Immature natural killer cell (primary cell): ENCODE data around the gene RFX1. TPM values are rescaled to one million over a fixed set of nuclear protein-coding genes. Genes with fewer than 3 reads are reported as not detected.

ENCODE experiments used
- DNase-seq, 3 donors: peaks; one replicate each; pipeline ENCODE4 v3.0.0; 2022; ENCODE audit warnings: mixed read lengths in 1 of 3
- H3K27ac Mint-ChIP-seq, 6 donors: one replicate each; pipeline ENCODE4 v1.8.0; 2020; ENCODE audit warnings: mixed read lengths in 6 of 6, mild to moderate bottlenecking in 5 of 6, inconsistent platforms in 4 of 6, moderate library complexity in 3 of 6
- H3K27me3 Mint-ChIP-seq, 3 donors: one replicate each; pipeline ENCODE4 v1.8.0; 2020 to 2021; ENCODE audit warnings: low read depth in 3 of 3, mild to moderate bottlenecking in 3 of 3, mixed read lengths in 3 of 3, moderate library complexity in 3 of 3, inconsistent platforms in 1 of 3
- H3K36me3 Mint-ChIP-seq, 3 donors: one replicate each; pipeline ENCODE4 v1.8.0; 2020; ENCODE audit warnings: mixed read lengths in 3 of 3, inconsistent platforms in 2 of 3, mild to moderate bottlenecking in 2 of 3
- H3K4me1 Mint-ChIP-seq, 2 donors: one replicate each; pipeline ENCODE4 v1.8.0; 2020; ENCODE audit warnings: inconsistent platforms in 2 of 2, mild to moderate bottlenecking in 2 of 2, mixed read lengths in 2 of 2, moderate library complexity in 1 of 2
- H3K4me3 Mint-ChIP-seq, 5 donors: one replicate each; pipeline ENCODE4 v1.8.0; 2020; ENCODE audit warnings: mild to moderate bottlenecking in 5 of 5, mixed read lengths in 5 of 5, inconsistent platforms in 3 of 5, moderate library complexity in 3 of 5
- H3K9me3 Mint-ChIP-seq, 6 donors: one replicate each; pipeline ENCODE4 v1.8.0; 2020; ENCODE audit warnings: mild to moderate bottlenecking in 6 of 6, mixed read lengths in 6 of 6, inconsistent platforms in 4 of 6, moderate library complexity in 3 of 6
- polyA plus RNA-seq, 3 donors: library from polyadenylated mRNA; unstranded; fragments of 300-500 nt; fragmentation: Illumina TruSeq; gene quantifications; one replicate each; pipeline ENCODE4 v1.2.3, GENCODE V29; 2021

RFX1 gene
- polyA plus RNA-seq, 3 donors from 2014 or later = 0.21 to 1.5 (median 0.66) TPM

DNA sequence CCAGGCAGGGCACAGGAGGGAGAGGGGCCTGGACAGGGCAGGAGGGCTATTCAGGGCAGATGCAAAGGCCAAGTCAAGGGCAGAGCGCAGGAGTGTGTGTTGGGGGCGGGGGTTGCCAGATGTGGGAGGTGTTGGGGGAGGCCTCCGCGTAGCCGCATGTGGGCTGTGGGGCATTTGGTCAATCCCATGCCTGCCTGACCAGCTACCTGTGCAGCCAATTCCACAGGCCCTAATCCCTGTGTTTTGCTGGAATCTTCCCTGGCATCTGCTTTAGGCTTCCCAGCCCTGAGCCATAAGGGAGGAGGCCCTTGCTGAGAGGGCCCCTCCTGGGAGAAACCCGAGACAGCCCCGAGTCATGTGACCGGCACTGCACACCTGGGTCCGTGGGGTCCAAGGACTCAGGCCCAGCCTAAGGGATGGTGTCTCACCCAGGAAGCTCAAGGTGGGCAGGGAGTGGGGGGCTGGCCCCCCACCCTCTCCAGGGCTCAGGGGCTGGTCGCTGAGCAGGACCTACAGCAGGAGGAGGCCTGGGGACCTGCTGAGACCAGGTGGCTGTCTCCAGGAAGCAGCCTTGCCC lies 20.3 kb downstream of the RFX1 start:
- no peak for DNase-seq
- H3K36me3 Mint-ChIP-seq = peaks cover 0 to 10% (median 6%) of the 10 kb centered on the region in 3 donors

DNA sequence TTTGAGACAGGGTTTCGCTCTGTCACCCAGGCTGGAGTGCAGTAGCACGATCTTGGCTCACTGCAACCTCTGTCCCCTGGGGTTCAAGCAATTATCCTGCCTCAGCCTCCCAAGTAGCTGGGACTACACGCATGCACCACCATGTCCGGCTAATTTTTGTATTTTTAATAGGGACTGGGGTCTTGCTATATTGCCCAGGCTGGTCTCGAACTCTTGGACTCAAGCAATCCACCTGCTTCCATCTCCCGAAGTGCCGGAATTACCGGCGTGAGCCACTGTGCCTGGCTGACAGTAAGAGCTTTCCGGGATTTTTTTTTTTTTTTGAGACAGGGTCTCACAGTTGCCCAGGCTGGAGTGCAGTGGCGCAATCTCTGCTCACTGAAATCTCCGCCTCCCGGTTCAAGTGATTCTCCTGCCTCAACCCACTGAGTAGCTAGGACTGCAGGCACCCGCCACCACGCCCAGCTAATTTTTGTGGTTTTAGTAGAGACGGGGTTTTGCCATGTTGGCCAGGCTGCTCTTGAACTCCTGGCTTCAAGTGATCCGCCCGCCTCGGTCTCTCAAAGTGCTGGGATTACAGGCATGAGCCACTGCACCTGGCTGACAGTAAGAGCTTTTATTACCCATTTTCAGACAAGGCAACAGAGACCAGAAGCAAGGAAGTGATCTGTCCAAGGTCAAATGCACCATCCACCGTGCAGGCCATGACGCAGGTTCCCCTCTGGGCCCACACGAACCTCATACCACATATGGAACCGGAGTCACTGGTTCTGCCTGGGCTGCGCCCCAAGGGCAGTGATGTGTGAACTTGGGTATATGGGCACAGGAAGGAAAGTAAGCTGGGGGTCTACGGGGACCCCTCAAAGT lies 21.0 kb downstream of the RFX1 start:
- Mint-ChIP-seq H3K4me3 (peak overlapping the region; percentile 68 to 79 (median 77)), H3K27me3 (peaks cover 6 to 10% (median 6%) of the 10 kb centered on the region in 3 donors), H3K36me3 (peaks cover 0 to 8% (median 4%) of the 10 kb centered on the region in 3 donors), H3K27ac (peak overlapping the region; percentile 96 to 100 (median 99)), H3K9me3 (no peaks in the 10 kb centered on the region), H3K4me1 (peaks cover 32 to 64% of the 10 kb centered on the region in 2 donors)
- peak; percentile 58 to 60 (median 58) for DNase-seq

More for the DNA sequence above, 20.3 kb downstream of the RFX1 start:
- Mint-ChIP-seq H3K4me3 (peak overlapping the region; percentile 73 to 79 (median 77)), H3K27me3 (peaks cover 6 to 10% (median 6%) of the 10 kb centered on the region in 3 donors), H3K4me1 (peaks cover 32 to 64% of the 10 kb centered on the region in 2 donors), H3K27ac (peak overlapping the region; percentile 96 to 100 (median 99)), H3K9me3 (no peaks in the 10 kb centered on the region)

DNA sequence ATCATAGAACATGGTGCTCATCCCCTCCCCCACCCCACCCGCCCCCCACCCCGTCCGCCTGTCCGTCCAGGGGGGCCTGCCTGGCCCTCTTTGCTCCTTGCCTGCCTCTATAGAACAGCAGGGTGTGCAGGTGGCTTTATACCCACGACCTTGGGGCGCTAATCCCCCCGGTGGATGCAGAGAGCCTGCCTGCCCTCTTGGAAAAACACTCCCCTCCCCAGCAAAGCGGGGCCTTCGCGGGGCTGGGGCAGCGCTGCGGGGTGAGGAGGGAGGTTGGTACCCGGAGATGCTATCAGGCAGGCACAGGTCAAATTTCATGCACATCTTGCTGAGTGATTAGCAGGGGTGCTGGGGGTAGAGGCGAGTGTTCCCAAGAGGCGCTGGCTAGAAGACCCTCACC lies 21.9 kb downstream of the RFX1 start:
- DNase-seq = no peak
- Mint-ChIP-seq H3K4me3 (no peak overlapping the region), H3K4me1 (peaks cover 32 to 62% of the 10 kb centered on the region in 2 donors), H3K9me3 (no peaks in the 10 kb centered on the region), H3K27me3 (peaks cover 6 to 11% (median 6%) of the 10 kb centered on the region in 3 donors), H3K27ac (peak overlapping the region; percentile 62 to 100 (median 98)), H3K36me3 (peaks cover 0 to 3% (median 0%) of the 10 kb centered on the region in 3 donors)

DNA sequence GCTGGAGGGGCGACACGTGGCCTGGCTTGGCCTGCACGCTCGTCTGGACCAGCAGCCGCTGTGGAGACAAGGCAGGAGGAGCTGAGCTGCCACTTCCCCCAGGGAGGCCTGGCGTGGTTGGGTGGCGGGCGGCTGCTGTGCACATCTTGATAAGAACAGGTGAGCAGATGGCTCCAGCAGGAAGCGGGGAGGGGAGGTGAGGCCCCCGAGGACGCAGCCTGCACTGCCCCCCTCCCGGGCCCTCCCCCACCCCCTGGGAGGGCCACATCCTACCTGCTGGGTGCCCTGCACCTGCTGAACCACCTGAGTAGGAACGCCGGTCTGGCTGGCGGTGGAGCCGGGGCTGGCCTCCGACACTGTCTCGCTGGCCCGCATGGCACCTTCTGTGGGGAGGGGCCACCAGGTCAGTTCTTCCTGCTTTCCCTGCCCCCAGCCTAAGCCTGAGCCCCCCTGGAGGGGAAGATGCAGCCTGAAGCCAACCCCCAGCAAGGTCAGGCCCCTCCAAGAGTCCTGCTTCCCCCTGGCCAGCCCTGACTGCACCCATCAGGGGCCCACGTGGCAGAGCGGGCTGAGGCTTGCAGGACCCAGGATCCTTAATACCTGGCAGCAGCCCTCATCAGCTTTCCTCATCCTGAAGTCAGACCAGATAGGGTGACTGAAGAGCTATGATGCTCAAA lies 22.8 kb downstream of the RFX1 start:
- no peaks in the 10 kb centered on the region for H3K36me3 Mint-ChIP-seq
- H3K4me3 Mint-ChIP-seq = no peak overlapping the region

DNA sequence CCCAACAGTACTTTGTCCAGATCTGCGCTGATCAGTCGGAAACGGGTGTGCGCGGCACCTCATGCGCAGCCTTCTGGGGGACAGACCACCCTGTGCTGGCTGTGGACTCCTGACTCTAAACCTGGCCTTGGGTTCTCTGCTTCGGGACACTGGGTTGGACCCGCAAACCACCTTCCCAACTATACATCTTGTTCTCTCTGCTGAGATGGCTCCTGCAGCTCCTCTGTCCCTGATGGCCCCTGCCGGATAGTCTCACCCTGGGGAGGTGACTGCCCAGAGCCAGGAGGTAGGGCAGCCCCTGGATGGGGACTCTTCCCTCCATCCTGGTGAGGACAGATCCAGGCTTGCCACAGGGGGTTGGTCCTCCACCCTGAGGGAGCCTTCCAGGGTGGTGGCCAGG lies 23.3 kb downstream of the RFX1 start:
- H3K27ac Mint-ChIP-seq = peak overlapping the region in 2 of 6 donors; percentile 50 to 76
- H3K36me3 Mint-ChIP-seq = no peaks in the 10 kb centered on the region

More for the DNA sequence above, 22.8 kb downstream of the RFX1 start:
- Mint-ChIP-seq H3K9me3 (no peaks in the 10 kb centered on the region), H3K4me1 (peaks cover 32 to 53% of the 10 kb centered on the region in 2 donors), H3K27ac (peak overlapping the region in 2 of 6 donors; percentile 28 to 49), H3K27me3 (peaks cover 4 to 9% (median 6%) of the 10 kb centered on the region in 3 donors)
- DNase-seq = no peak

DNA sequence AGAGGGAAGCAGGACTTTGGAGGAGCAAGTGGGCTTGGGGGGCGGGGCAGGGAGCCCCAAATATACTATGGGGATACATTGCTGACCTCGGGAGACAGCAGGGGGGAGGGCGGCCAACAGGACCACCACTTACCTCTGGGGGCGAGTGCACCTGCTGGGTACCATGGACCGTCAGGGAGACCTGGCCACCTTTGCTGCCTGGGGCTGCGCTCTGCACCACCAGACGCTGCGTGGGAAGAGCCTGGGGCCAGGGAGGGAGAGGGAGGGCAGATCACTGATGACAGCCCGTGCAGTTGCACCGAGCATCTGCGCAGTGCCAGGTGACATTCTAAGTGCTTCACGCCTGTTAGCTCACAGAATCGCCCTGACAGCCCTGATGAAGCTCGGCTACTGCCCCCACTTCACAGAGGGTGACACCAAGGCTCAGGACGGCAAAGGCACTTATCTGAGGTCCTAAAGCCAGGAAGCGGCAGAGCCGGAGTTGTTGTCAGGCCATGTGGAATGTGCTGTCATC lies 24.1 kb downstream of the RFX1 start:
- H3K9me3 Mint-ChIP-seq = no peaks in the 10 kb centered on the region
- no peak overlapping the region for H3K4me3 Mint-ChIP-seq
- H3K36me3 Mint-ChIP-seq = no peaks in the 10 kb centered on the region
- no peak for DNase-seq
- H3K4me1 Mint-ChIP-seq = peaks cover 21 to 40% of the 10 kb centered on the region in 2 donors
- no peak overlapping the region for H3K27ac Mint-ChIP-seq
- H3K27me3 Mint-ChIP-seq = peaks cover 4 to 9% (median 6%) of the 10 kb centered on the region in 3 donors

More for the DNA sequence above, 23.3 kb downstream of the RFX1 start:
- peaks cover 4 to 9% (median 6%) of the 10 kb centered on the region in 3 donors for H3K27me3 Mint-ChIP-seq
- peaks cover 28 to 47% of the 10 kb centered on the region in 2 donors for H3K4me1 Mint-ChIP-seq
- no peak overlapping the region for H3K4me3 Mint-ChIP-seq
- DNase-seq = no peak
- no peaks in the 10 kb centered on the region for H3K9me3 Mint-ChIP-seq

DNA sequence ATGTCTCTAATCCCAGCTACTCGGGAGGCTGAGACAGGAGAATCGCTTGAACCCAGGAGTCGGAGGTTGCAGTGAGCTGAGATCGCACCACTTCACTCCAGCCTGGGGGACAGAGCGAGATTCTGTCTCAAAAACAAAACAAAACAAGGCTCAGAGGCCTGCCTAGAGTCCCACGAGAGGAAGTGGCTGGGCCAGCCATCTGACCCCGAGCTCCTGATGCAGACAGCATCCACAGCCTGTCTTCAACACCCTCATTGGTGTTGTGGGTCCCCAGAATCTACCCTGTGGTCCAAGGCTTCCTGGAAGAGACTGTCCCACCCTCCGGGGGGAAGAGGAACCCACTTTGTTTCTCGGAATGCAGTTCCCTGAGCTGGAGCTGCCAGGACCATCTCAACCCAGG lies 24.7 kb downstream of the RFX1 start:
- no peaks in the 10 kb centered on the region for H3K36me3 Mint-ChIP-seq

DNA sequence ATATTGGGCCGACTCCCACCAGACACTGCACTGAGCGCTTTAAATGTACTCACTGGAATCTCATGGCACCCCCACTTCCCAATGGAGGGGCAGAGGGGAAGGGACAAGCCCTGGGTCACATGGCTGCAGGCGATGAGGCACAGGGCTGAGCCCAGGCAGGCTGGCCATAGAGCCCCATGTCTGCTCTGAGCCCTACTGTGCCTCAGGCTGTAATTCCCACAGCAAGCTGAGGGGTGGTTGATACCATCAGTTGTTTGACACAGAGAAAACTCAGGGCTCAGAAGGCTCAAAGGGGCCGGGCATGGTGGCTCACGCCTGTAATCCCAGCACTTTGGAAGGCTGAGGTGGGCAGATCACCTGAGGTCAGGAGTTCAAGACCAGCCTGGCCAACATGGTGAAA lies 25.1 kb downstream of the RFX1 start:
- H3K27me3 Mint-ChIP-seq = peaks cover 3% of the 10 kb centered on the region in 3 donors
- DNase-seq = no peak
- H3K9me3 Mint-ChIP-seq = no peaks in the 10 kb centered on the region
- peaks cover 0 to under 1% (median 0%) of the 10 kb centered on the region in 3 donors for H3K36me3 Mint-ChIP-seq
- H3K4me3 Mint-ChIP-seq = no peak overlapping the region
- H3K27ac Mint-ChIP-seq = peak overlapping the region in 2 of 6 donors; percentile 34 to 53
- H3K4me1 Mint-ChIP-seq = peaks cover 11 to 32% of the 10 kb centered on the region in 2 donors

More for the DNA sequence above, 24.7 kb downstream of the RFX1 start:
- DNase-seq = no peak
- H3K4me3 Mint-ChIP-seq = no peak overlapping the region
- no peaks in the 10 kb centered on the region for H3K9me3 Mint-ChIP-seq
- H3K27ac Mint-ChIP-seq = peak overlapping the region in 2 of 6 donors; percentile 34 to 55
- peaks cover 15 to 35% of the 10 kb centered on the region in 2 donors for H3K4me1 Mint-ChIP-seq
- peaks cover 3 to 6% (median 5%) of the 10 kb centered on the region in 3 donors for H3K27me3 Mint-ChIP-seq

DNA sequence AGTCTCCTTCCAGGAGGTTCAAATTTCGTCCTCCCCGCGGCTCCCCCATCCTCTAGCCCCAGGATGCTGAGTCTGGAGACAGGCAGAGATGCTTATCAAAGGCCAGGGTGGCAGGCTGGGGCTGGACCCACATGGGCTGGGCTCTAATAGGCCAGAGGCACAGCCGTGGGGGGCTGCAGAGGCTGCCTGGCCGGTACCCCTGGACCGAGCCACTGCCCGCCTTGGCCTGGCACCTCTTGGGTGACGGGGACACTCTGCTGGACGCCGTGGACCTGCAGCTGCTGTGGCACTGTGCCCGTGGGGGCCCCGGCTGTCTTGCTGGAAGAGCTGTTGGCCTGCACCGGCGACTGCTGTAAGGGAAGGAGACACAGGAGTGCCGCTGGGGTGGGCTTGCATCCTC lies 25.8 kb downstream of the RFX1 start:
- peaks cover under 1 to 3% (median 2%) of the 10 kb centered on the region in 3 donors for H3K27me3 Mint-ChIP-seq
- H3K4me3 Mint-ChIP-seq = no peak overlapping the region
- H3K36me3 Mint-ChIP-seq = peaks cover 0 to 5% (median 0%) of the 10 kb centered on the region in 3 donors
- H3K9me3 Mint-ChIP-seq = no peaks in the 10 kb centered on the region
- H3K27ac Mint-ChIP-seq = no peak overlapping the region
- DNase-seq = no peak
- H3K4me1 Mint-ChIP-seq = peaks cover 4 to 25% of the 10 kb centered on the region in 2 donors

DNA sequence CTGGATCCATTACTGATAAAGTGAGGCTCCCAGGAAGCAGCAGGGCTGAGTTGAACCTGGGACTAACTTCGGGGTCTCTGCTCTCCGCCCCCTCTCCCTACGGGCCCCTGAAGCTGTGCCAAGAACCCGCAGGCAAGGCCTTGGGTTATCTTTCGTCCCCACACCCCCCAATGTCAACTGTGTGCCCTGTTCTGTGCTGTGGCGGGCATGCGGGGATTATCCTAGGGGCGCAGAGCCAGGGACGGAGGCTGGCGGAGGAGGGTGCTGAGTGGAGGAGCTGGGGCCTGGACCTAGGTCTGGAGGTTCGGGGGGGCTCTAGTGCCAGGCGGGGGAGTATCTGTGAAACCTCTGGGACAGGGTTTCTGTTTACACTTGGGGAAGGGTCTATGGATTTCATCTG lies 26.4 kb downstream of the RFX1 start:
- peaks cover 0 to 19% of the 10 kb centered on the region in 2 donors for H3K4me1 Mint-ChIP-seq
- no peaks in the 10 kb centered on the region for H3K9me3 Mint-ChIP-seq
- H3K27me3 Mint-ChIP-seq = peaks cover 0 to 3% (median 2%) of the 10 kb centered on the region in 3 donors
- DNase-seq = no peak
- H3K27ac Mint-ChIP-seq = peak overlapping the region in 1 of 6 donors; percentile 50
- peaks cover 0 to 5% (median 0%) of the 10 kb centered on the region in 3 donors for H3K36me3 Mint-ChIP-seq
- H3K4me3 Mint-ChIP-seq = peak overlapping the region in 2 of 5 donors; percentile 36 to 44

DNA sequence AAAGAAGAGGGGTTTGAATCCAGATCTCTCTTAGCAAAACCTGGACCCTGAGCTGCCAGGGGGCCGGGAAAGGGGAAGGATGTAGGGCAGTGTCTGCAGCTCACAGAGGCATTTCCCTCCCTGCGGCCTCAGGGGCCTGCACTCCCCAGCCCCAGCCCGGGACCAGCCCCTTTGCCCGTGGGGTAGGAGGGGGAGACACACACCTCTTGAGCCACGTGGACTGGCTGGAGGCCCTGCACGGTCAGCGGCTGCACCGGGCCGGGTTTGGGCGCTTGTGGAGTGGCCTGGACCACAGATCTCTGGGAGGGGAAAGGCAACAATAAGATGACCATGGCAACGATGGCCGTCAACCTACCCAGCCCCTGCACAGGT lies 26.9 kb downstream of the RFX1 start:
- peak overlapping the region in 3 of 5 donors; percentile 20 to 46 (median 29) for H3K4me3 Mint-ChIP-seq
- no peaks in the 10 kb centered on the region for H3K9me3 Mint-ChIP-seq
- H3K4me1 Mint-ChIP-seq = peaks cover 0 to 17% of the 10 kb centered on the region in 2 donors
- H3K27ac Mint-ChIP-seq = no peak overlapping the region
- H3K27me3 Mint-ChIP-seq = peaks cover 0 to 3% (median 2%) of the 10 kb centered on the region in 3 donors
- H3K36me3 Mint-ChIP-seq = peaks cover 1 to 9% (median 4%) of the 10 kb centered on the region in 3 donors
- DNase-seq = no peak

DNA sequence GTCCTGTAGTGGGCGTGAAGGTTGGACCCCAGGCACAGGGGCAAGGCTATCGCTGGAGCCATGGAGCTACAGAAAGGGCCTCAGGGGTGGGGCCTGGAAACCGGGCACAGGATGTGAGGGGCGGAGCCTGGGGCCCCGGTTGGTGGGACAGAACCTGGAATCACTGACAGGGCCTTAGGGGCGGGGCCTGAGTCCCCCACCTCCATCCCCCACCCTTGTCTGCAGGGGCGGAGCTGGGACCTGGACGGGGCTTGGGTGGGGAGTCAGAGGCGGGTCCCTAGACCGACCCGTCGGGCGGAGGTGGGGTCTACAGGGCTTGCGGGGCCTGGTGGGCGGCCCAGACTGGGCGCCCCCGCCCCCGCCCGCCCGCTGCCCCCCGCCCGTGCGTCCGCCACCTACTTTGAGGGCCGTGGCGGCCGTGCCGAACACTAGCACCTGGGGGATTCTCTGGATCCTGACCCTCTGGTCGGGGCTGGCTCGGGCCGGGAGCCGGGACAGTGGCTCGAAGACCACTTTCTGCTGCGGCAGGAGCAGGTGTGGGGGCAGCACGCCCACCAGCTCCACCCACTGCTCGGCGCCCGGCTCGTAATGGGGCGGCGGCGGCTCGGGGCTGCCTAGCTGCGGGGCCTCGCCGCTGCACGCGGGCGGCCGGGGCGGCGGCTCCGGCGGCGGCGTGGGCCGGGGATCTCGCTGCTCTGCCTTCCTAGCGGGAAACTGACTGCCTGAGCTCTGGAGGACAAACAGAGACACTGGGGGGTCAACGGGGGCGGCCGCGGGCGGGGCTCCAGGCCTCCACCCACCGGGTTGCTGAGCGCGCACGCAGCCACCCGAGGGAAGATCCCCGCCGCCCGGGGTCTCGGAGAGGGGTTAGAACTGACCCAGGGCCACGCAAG lies 27.5 kb downstream of the RFX1 start:
- Mint-ChIP-seq H3K4me3 (peak overlapping the region in 4 of 5 donors; percentile 29 to 52 (median 46)), H3K9me3 (no peaks in the 10 kb centered on the region), H3K27me3 (peaks cover 0 to 5% (median 2%) of the 10 kb centered on the region in 3 donors), H3K36me3 (peaks cover 5 to 11% (median 8%) of the 10 kb centered on the region in 3 donors), H3K4me1 (peaks cover 0 to 16% of the 10 kb centered on the region in 2 donors), H3K27ac (peak overlapping the region in 2 of 6 donors; percentile 23 to 78)
- DNase-seq = peak in 1 of 3 donors; percentile 34
